ENCODE results near the gene AGL.

GRCh38 chr1:99886841-99887240 lies 36.7 kb downstream of the AGL start:
- TF ChIP-seq, protein P1, sequence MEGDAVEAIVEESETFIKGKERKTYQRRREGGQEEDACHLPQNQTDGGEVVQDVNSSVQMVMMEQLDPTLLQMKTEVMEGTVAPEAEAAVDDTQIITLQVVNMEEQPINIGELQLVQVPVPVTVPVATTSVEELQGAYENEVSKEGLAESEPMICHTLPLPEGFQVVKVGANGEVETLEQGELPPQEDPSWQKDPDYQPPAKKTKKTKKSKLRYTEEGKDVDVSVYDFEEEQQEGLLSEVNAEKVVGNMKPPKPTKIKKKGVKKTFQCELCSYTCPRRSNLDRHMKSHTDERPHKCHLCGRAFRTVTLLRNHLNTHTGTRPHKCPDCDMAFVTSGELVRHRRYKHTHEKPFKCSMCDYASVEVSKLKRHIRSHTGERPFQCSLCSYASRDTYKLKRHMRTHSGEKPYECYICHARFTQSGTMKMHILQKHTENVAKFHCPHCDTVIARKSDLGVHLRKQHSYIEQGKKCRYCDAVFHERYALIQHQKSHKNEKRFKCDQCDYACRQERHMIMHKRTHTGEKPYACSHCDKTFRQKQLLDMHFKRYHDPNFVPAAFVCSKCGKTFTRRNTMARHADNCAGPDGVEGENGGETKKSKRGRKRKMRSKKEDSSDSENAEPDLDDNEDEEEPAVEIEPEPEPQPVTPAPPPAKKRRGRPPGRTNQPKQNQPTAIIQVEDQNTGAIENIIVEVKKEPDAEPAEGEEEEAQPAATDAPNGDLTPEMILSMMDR (IDR thresholded peaks at IDR 0.05; ENCODE audit: low read depth, low read length) = no peak
- no peak for TF ChIP-seq EZH2phosphoT487 (IDR thresholded peaks at IDR 0.05; ENCODE audit: low read depth)

Data from OCI-LY3 (cell line).